Tongue (tissue), 1 donor: ENCODE data around the gene KY. TPM values are rescaled to one million over a fixed set of nuclear protein-coding genes. Genes with fewer than 3 reads are reported as not detected.

ENCODE experiments used
- total RNA-seq: library from RNA; depleted of rRNA; stranded (reverse); fragments of >200 nt; gene quantifications from one replicate; pipeline ENCODE4 v1.2.3, GENCODE V29; 2014

Gene KY
- total RNA-seq, 1 donor from 2014 or later = 222 TPM

Other genes starting within 250 kb of the KY start
- 51.4 TPM for gene ANAPC13, start 165.0 kb downstream of the KY start, total RNA-seq
- gene CEP63, start 165.0 kb downstream of the KY start, total RNA-seq = 28.9 TPM
- gene EPHB1, start 144.2 kb upstream of the KY start, total RNA-seq = 13.3 TPM